Upper lobe of right lung (tissue), 1 donor: ENCODE results near the gene MEGF11. TPM values are rescaled to one million over a fixed set of nuclear protein-coding genes. Genes with fewer than 3 reads are reported as not detected.

Experiments used
- ATAC-seq: fragments of 200-7000 bp; cut with Tn5 transposase; one replicate; pipeline ENCODE4 v1.9.1; 2020; ENCODE audit warnings: mild to moderate bottlenecking, moderate library complexity
- DNase-seq: peaks from one replicate; pipeline ENCODE4 v3.0.0-alpha.2; 2020
- H3K27ac ChIP-seq: fragments of 200-600 bp; one replicate; pipeline ENCODE4 v1.8.0; 2022
- H3K27me3 ChIP-seq: fragments of 200-600 bp; one replicate; pipeline ENCODE4 v1.8.0; 2022; ENCODE audit warnings: mild to moderate bottlenecking
- H3K36me3 ChIP-seq: fragments of 200-600 bp; one replicate; pipeline ENCODE4 v1.8.0; 2022
- H3K4me1 ChIP-seq: fragments of 200-600 bp; one replicate; pipeline ENCODE4 v1.8.0; 2022
- H3K4me3 ChIP-seq: fragments of 200-600 bp; one replicate; pipeline ENCODE4 v1.8.0; 2022; ENCODE audit warnings: mild to moderate bottlenecking
- H3K9me3 ChIP-seq: fragments of 200-600 bp; one replicate; pipeline ENCODE4 v1.8.0; 2022
- CTCF ChIP-seq: fragments of 200-600 bp; IDR thresholded peaks from one replicate; pipeline ENCODE4 v1.8.0; 2022; ENCODE audit warnings: antibody characterized with exemption
- intact Hi-C: fragments of 100-400 bp; cut with DNase I; formaldehyde crosslinking; loops from one replicate; pipeline ENCODE4 v1.11.0; 2022
- total RNA-seq: library from RNA; stranded (reverse); fragmentation: NEBNext Ultra II Directional; extraction: Animal tissue kit (Norgen Biotek cat#: 25700); gene quantifications from one replicate; pipeline ENCODE4 v1.2.1, GENCODE V29; 2021
- donor health status: DM: no; HTN: yes; CAD: no; lungs with severe emphysema.

The MEGF11 gene
- total RNA-seq, 1 donor from 2014 or later, result 3.0 TPM

DNA sequence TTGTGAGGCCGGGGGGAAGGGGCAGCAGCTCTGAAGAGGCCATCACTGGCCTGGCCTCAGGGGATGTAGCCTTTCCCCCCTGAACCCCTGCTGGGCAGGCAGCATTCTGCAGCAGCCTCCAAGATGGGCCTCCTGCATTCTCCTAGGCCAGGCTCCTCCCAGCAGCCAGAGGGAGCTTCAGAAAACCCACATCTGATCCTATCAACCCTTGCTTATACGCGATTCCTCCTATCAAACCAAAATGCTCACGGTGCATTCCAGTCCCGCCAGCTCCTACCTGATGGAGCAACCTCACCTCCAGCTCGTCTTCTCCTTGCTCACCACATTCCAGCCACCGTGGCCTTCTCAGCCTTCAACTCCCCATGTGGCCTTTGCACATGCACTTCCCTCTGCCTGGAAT lies 85.7 kb downstream of the MEGF11 start:
- intact Hi-C loops, result no loop called here
- no peak for TF ChIP-seq CTCF

DNA sequence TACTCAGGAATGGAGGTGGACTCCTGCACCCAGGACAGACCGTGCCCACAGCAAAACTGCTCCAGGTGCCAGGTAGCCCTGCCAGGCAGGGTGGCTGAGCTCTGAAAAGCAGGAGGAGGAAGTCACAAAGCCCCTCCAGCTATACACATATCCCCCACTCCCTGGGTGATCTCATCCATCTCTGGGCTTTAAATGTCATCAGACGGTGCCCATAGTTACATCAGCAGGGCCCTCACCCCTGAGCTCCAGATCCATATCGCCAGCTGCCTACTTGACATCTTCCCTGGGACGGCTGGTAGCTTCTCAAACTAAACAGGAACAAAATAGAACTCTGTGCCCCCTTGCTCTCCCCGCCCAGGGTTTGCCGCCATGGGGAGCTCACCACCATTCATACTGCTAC lies 87.7 kb downstream of the MEGF11 start:
- DNase-seq (no peak), ATAC-seq (no peak)
- H3K4me1 ChIP-seq, result no peaks in the 10 kb centered on the region
- intact Hi-C loops, result no loop called here
- no peak overlapping the region for H3K4me3 ChIP-seq
- no peaks in the 10 kb centered on the region for H3K27me3 ChIP-seq
- H3K9me3 ChIP-seq, result no peaks in the 10 kb centered on the region
- no peak overlapping the region for H3K27ac ChIP-seq
- TF ChIP-seq CTCF, result no peak
- no peaks in the 10 kb centered on the region for H3K36me3 ChIP-seq

More for the DNA sequence above, 85.7 kb downstream of the MEGF11 start:
- DNase-seq, result no peak
- Histone ChIP-seq H3K27ac (no peak overlapping the region), H3K27me3 (no peaks in the 10 kb centered on the region), H3K36me3 (no peaks in the 10 kb centered on the region), H3K4me3 (no peak overlapping the region), H3K4me1 (no peaks in the 10 kb centered on the region), H3K9me3 (no peaks in the 10 kb centered on the region)
- no peak for ATAC-seq

- no peak for TF ChIP-seq CTCF
- Histone ChIP-seq H3K9me3 (no peaks in the 10 kb centered on the region), H3K4me1 (no peaks in the 10 kb centered on the region), H3K4me3 (no peak overlapping the region), H3K27ac (no peak overlapping the region), H3K36me3 (no peaks in the 10 kb centered on the region), H3K27me3 (no peaks in the 10 kb centered on the region)
- ATAC-seq (no peak), DNase-seq (no peak)
- intact Hi-C loops, result no loop called here
Measured at GRCh38 chr15:66164788-66165187, 88.8 kb downstream of the MEGF11 start.

- Histone ChIP-seq H3K4me1 (no peaks in the 10 kb centered on the region), H3K27me3 (peaks cover under 1% of the 10 kb centered on the region), H3K27ac (no peak overlapping the region), H3K9me3 (no peaks in the 10 kb centered on the region), H3K4me3 (no peak overlapping the region), H3K36me3 (no peaks in the 10 kb centered on the region)
- no peak for ATAC-seq
- no peak for TF ChIP-seq CTCF
- intact Hi-C loops, result no loop called here
- DNase-seq, result no peak
Measured at GRCh38 chr15:66163553-66163952, 90.0 kb downstream of the MEGF11 start.

DNA sequence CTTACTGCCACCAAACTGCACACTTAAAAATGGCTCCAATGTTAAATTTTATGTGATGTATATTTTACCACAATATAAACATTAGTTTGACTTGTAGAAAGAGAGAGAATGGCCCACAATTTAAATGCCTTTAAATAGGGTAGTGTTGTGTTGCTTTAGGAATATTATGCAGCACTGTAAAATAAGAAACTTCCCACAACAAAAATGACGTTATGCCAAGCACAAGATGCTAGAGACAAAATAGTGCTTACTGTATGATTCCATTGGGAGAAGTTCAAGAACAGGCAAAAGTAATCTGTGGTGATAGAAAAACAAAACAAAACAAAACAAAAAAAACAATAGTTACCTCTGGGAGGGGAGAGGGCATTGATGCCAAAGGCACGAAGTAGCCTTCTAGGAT lies 91.3 kb downstream of the MEGF11 start:
- no peaks in the 10 kb centered on the region for H3K9me3 ChIP-seq
- no peak for ATAC-seq
- H3K27me3 ChIP-seq, result peaks cover 4% of the 10 kb centered on the region
- no peak overlapping the region for H3K4me3 ChIP-seq
- no peaks in the 10 kb centered on the region for H3K36me3 ChIP-seq
- intact Hi-C loops, result no loop called here
- TF ChIP-seq CTCF, result no peak
- no peak for DNase-seq
- no peak overlapping the region for H3K27ac ChIP-seq
- no peaks in the 10 kb centered on the region for H3K4me1 ChIP-seq

GRCh38 chr15:66161575-66162118 lies 91.9 kb downstream of the MEGF11 start:
- Histone ChIP-seq H3K4me3 (no peak overlapping the region), H3K36me3 (no peaks in the 10 kb centered on the region), H3K9me3 (no peaks in the 10 kb centered on the region), H3K27ac (no peak overlapping the region), H3K4me1 (no peaks in the 10 kb centered on the region), H3K27me3 (peaks cover 4% of the 10 kb centered on the region)
- intact Hi-C loops, result no loop called here
- ATAC-seq, result no peak
- DNase-seq, result no peak
- no peak for TF ChIP-seq CTCF
